ENCODE results near the gene RNF43.

RNF43 gene

GRCh38 chr17:58409432-58409831 is 7.9 kb downstream of the RNF43 start:
- TF ChIP-seq TCF12 (IDR thresholded peaks at IDR 0.05; ENCODE audit: low read depth): no peak
- TF ChIP-seq ZBTB7A (IDR thresholded peaks at IDR 0.05; ENCODE audit: low read depth): no peak
- TF ChIP-seq EP300 (IDR thresholded peaks at IDR 0.05; ENCODE audit: borderline replicate concordance): no peak
- TF ChIP-seq FOXM1 (IDR thresholded peaks at IDR 0.05; ENCODE audit: borderline replicate concordance, low read depth): no peak
- TF ChIP-seq CEBPB (IDR thresholded peaks at IDR 0.05): no peak
- no peak for TF ChIP-seq NFIC (IDR thresholded peaks at IDR 0.05)
- no peak for TF ChIP-seq YY1 (IDR thresholded peaks at IDR 0.05; ENCODE audit: low read depth)
- TF ChIP-seq TEAD4 (IDR thresholded peaks at IDR 0.05): no peak
- TF ChIP-seq TAF1 (IDR thresholded peaks at IDR 0.05; ENCODE audit: low read depth): no peak
- no peak for TF ChIP-seq REST (IDR thresholded peaks at IDR 0.05; ENCODE audit: low read depth)
- no peak for TF ChIP-seq USF1 (IDR thresholded peaks at IDR 0.05)
- no peak for TF ChIP-seq CREB1 (IDR thresholded peaks at IDR 0.05; ENCODE audit: low read depth)
- TF ChIP-seq EGR1 (IDR thresholded peaks at IDR 0.05): no peak
- no peak for TF ChIP-seq RAD21 (IDR thresholded peaks at IDR 0.05; ENCODE audit: low read depth)
- TF ChIP-seq MAX (IDR thresholded peaks at IDR 0.05): no peak

GRCh38 chr17:58403311-58403710 is 14.0 kb downstream of the RNF43 start:
- no peak for TF ChIP-seq REST (IDR thresholded peaks at IDR 0.05; ENCODE audit: low read depth)
- TF ChIP-seq TCF12 (IDR thresholded peaks at IDR 0.05; ENCODE audit: low read depth): no peak
- no peak for TF ChIP-seq EP300 (IDR thresholded peaks at IDR 0.05; ENCODE audit: borderline replicate concordance)
- TF ChIP-seq FOXM1 (IDR thresholded peaks at IDR 0.05; ENCODE audit: borderline replicate concordance, low read depth): no peak
- TF ChIP-seq USF1 (IDR thresholded peaks at IDR 0.05): no peak
- TF ChIP-seq CEBPB (IDR thresholded peaks at IDR 0.05): no peak
- no peak for TF ChIP-seq MAX (IDR thresholded peaks at IDR 0.05)
- TF ChIP-seq NFIC (IDR thresholded peaks at IDR 0.05): no peak
- TF ChIP-seq CREB1 (IDR thresholded peaks at IDR 0.05; ENCODE audit: low read depth): no peak
- TF ChIP-seq RAD21 (IDR thresholded peaks at IDR 0.05; ENCODE audit: low read depth): no peak

GRCh38 chr17:58402679-58403078 is 14.7 kb downstream of the RNF43 start:
- no peak for TF ChIP-seq TAF1 (IDR thresholded peaks at IDR 0.05; ENCODE audit: low read depth)
- TF ChIP-seq TEAD4 (IDR thresholded peaks at IDR 0.05): peak; percentile 80

GRCh38 chr17:58402047-58402446 is 15.3 kb downstream of the RNF43 start:
- TF ChIP-seq FOXM1 (IDR thresholded peaks at IDR 0.05; ENCODE audit: borderline replicate concordance, low read depth) (no peak), RAD21 (IDR thresholded peaks at IDR 0.05; ENCODE audit: low read depth) (no peak), TCF12 (IDR thresholded peaks at IDR 0.05; ENCODE audit: low read depth) (no peak), REST (IDR thresholded peaks at IDR 0.05; ENCODE audit: low read depth) (no peak), ZBTB7A (IDR thresholded peaks at IDR 0.05; ENCODE audit: low read depth) (no peak), MAX (IDR thresholded peaks at IDR 0.05) (no peak), EP300 (IDR thresholded peaks at IDR 0.05; ENCODE audit: borderline replicate concordance) (no peak), EGR1 (IDR thresholded peaks at IDR 0.05) (no peak), CREB1 (IDR thresholded peaks at IDR 0.05; ENCODE audit: low read depth) (no peak), TAF1 (IDR thresholded peaks at IDR 0.05; ENCODE audit: low read depth) (no peak), YY1 (IDR thresholded peaks at IDR 0.05; ENCODE audit: low read depth) (no peak), TEAD4 (IDR thresholded peaks at IDR 0.05) (no peak), USF1 (IDR thresholded peaks at IDR 0.05) (no peak), NFIC (IDR thresholded peaks at IDR 0.05) (no peak), CEBPB (IDR thresholded peaks at IDR 0.05) (no peak)
